IMR-90 (cell line): ENCODE measurements around the gene ATP2B2. TPM values are rescaled to one million over a fixed set of nuclear protein-coding genes. Genes with fewer than 3 reads are reported as not detected.

Source experiments
- ATAC-seq: fragments of 200-7000 bp; cut with Tn5 transposase; 2 replicates; pipeline ENCODE4 v1.9.1; 2020; ENCODE audit warnings: low read depth, mild to moderate bottlenecking, moderate library complexity
- BruUV-seq: library from RNA; stranded (reverse); fragments of 400-500 nt; replicated peaks from 2 replicates; lab custom pipeline; 2021; lab: Mats Ljungman, UMichigan
- CTCF ChIA-PET: fragments of 300-600 bp; formaldehyde crosslinking; extraction: SDS; loops from one replicate; lab custom pipeline; 2021; ENCODE audit warnings: antibody characterized with exemption; lab: Yijun Ruan, JAX
- POLR2A ChIA-PET: fragments of 300-600 bp; sonication (Branson Sonifier 250); formaldehyde crosslinking; loops from one replicate; lab custom pipeline; 2022; ENCODE audit warnings: antibody characterized with exemption; ENCODE audit not compliant: unreplicated experiment; lab: Charles Lee
- DNase-seq: peaks from one replicate; pipeline ENCODE4 v3.0.0; 2013
- H2AFZ ChIP-seq: replicated peaks from 2 replicates; pipeline ENCODE3; 2013; ENCODE audit warnings: low read length, mild to moderate bottlenecking; ENCODE audit not compliant: poor library complexity
- H2AK5ac ChIP-seq: 2 replicates; pipeline ENCODE4 v1.6.1; 2013; ENCODE audit warnings: low read depth, low read length, inconsistent platforms
- H2AK9ac ChIP-seq: replicated peaks from 2 replicates; pipeline ENCODE3; 2013; ENCODE audit warnings: mild to moderate bottlenecking, low read depth, low read length, moderate library complexity; ENCODE audit not compliant: poor library complexity
- H2BK120ac ChIP-seq: 2 replicates; pipeline ENCODE4 v1.6.1; 2013; ENCODE audit warnings: low read depth, low read length, inconsistent platforms
- H2BK15ac ChIP-seq: 3 replicates; pipeline ENCODE4 v1.6.1; 2013; ENCODE audit warnings: low read depth, low read length, inconsistent platforms
- H2BK20ac ChIP-seq: 2 replicates; pipeline ENCODE4 v1.6.1; 2013; ENCODE audit warnings: low read depth, mild to moderate bottlenecking, inconsistent platforms, low read length, moderate library complexity
- H2BK5ac ChIP-seq: 2 replicates; pipeline ENCODE4 v1.6.1; 2013; ENCODE audit warnings: mild to moderate bottlenecking, low read depth, low read length, inconsistent platforms; ENCODE audit not compliant: poor library complexity, severe bottlenecking
- H3K14ac ChIP-seq: replicated peaks from 2 replicates; pipeline ENCODE4 v1.6.1; 2013; ENCODE audit warnings: low read depth, low read length, inconsistent platforms
- H3K18ac ChIP-seq: 2 replicates; pipeline ENCODE4 v1.6.1; 2013; ENCODE audit warnings: low read depth, low read length, control low read depth
- H3K23ac ChIP-seq: 2 replicates; pipeline ENCODE4 v1.6.1; 2013; ENCODE audit warnings: low read depth, low read length, inconsistent platforms
- H3K27ac ChIP-seq: 2 replicates; pipeline ENCODE4 v1.5.1; 2013; ENCODE audit warnings: mild to moderate bottlenecking, control low read depth, low read length; ENCODE audit not compliant: insufficient read depth
- H3K27me3 ChIP-seq: 2 replicates; pipeline ENCODE4 v1.6.1; 2013; ENCODE audit warnings: low read length; ENCODE audit not compliant: control insufficient read depth, insufficient read depth
- H3K36me3 ChIP-seq: 2 replicates; pipeline ENCODE4 v1.6.1; 2013; ENCODE audit warnings: low read length, mixed read lengths; ENCODE audit not compliant: control insufficient read depth, insufficient read depth
- H3K4ac ChIP-seq: 2 replicates; pipeline ENCODE4 v1.6.1; 2013; ENCODE audit warnings: low read depth, low read length, inconsistent platforms
- H3K4me1 ChIP-seq: 2 replicates; pipeline ENCODE4 v1.6.1; 2013; ENCODE audit warnings: low read length, mixed read lengths; ENCODE audit not compliant: control insufficient read depth, insufficient read depth
- H3K4me2 ChIP-seq: 2 replicates; pipeline ENCODE4 v1.6.1; 2013; ENCODE audit warnings: low read depth, mild to moderate bottlenecking, control low read depth, low read length, moderate library complexity
- H3K4me3 ChIP-seq: 2 replicates; pipeline ENCODE4 v1.5.1; 2013; ENCODE audit warnings: low read depth, mild to moderate bottlenecking, control low read depth, low read length, moderate library complexity; ENCODE audit not compliant: insufficient read depth
- H3K56ac ChIP-seq: 2 replicates; pipeline ENCODE4 v1.6.1; 2013; ENCODE audit warnings: low read length, inconsistent platforms; ENCODE audit not compliant: insufficient read depth; ENCODE audit errors: extremely low read depth
- H3K79me1 ChIP-seq, 2 experiments: 2 replicates each; pipeline ENCODE4 v1.6.1; 2013; ENCODE audit warnings: low read length in 2 of 2, inconsistent platforms in 1 of 2, low read depth in 1 of 2
- H3K9ac ChIP-seq: 2 replicates; pipeline ENCODE4 v1.6.1; 2013; ENCODE audit warnings: low read depth, low read length, control low read depth
- H3K9me1 ChIP-seq: 2 replicates; pipeline ENCODE4 v1.6.1; 2013; ENCODE audit warnings: low read length, inconsistent platforms; ENCODE audit not compliant: insufficient read depth
- H3K9me3 ChIP-seq: 2 replicates; pipeline ENCODE4 v1.6.1; 2013; ENCODE audit warnings: low read length; ENCODE audit not compliant: control insufficient read depth, insufficient read depth
- H4K20me1 ChIP-seq: 2 replicates; pipeline ENCODE4 v1.6.1; 2013; ENCODE audit warnings: low read length, inconsistent platforms; ENCODE audit not compliant: insufficient read depth
- H4K5ac ChIP-seq: 2 replicates; pipeline ENCODE4 v1.6.1; 2013; ENCODE audit warnings: mild to moderate bottlenecking, low read depth, low read length, control low read depth
- H4K8ac ChIP-seq, 2 experiments: 2 replicates each; pipeline ENCODE4 v1.6.1; 2013; ENCODE audit warnings: low read depth in 2 of 2, low read length in 2 of 2, control low read depth in 1 of 2, inconsistent platforms in 1 of 2
- H4K91ac ChIP-seq: 2 replicates; pipeline ENCODE4 v1.6.1; 2013; ENCODE audit warnings: low read depth, low read length, inconsistent platforms; ENCODE audit not compliant: insufficient read depth
- BHLHE40 ChIP-seq: fragments of 150-350 bp; IDR thresholded peaks from 2 replicates; pipeline ENCODE4 v1.6.1; 2016; ENCODE audit warnings: mild to moderate bottlenecking, low read depth, low read length
- CEBPB ChIP-seq: IDR thresholded peaks from 2 replicates; pipeline ENCODE4 v1.6.1; 2012; ENCODE audit warnings: low read depth, low read length, improper control_type of control experiment
- CHD1 ChIP-seq: IDR thresholded peaks from 2 replicates; pipeline ENCODE4 v1.6.1; 2012; ENCODE audit warnings: low read depth, low read length, improper control_type of control experiment
- CTCF ChIP-seq: conservative IDR thresholded peaks from 2 replicates; pipeline ENCODE4 v1.5.1; 2012; ENCODE audit warnings: mild to moderate bottlenecking, low read depth, low read length, improper control_type of control experiment
- ELK1 ChIP-seq: fragments of 150-350 bp; IDR thresholded peaks from 2 replicates; pipeline ENCODE4 v1.6.1; 2016; ENCODE audit warnings: low read depth, mild to moderate bottlenecking, low read length, moderate library complexity, borderline replicate concordance
- FOS ChIP-seq: fragments of 150-350 bp; IDR thresholded peaks from 2 replicates; pipeline ENCODE4 v1.6.1; 2016; ENCODE audit warnings: low read depth, low read length
- MAFK ChIP-seq: IDR thresholded peaks from 2 replicates; pipeline ENCODE4 v1.6.1; 2012; ENCODE audit warnings: low read depth, low read length, improper control_type of control experiment
- MAZ ChIP-seq: IDR thresholded peaks from 2 replicates; pipeline ENCODE4 v1.6.1; 2012; ENCODE audit warnings: low read depth, mild to moderate bottlenecking, low read length, improper control_type of control experiment, moderate library complexity, borderline replicate concordance
- MXI1 ChIP-seq: IDR thresholded peaks from 2 replicates; pipeline ENCODE4 v1.6.1; 2012; ENCODE audit warnings: low read depth, mild to moderate bottlenecking, low read length, moderate library complexity, borderline replicate concordance
- NFE2L2 ChIP-seq: fragments of 150-350 bp; IDR thresholded peaks from 2 replicates; pipeline ENCODE4 v1.6.1; 2016; ENCODE audit warnings: low read depth, mild to moderate bottlenecking, low read length
- POLR2A ChIP-seq: IDR thresholded peaks from 2 replicates; pipeline ENCODE4 v1.6.1; 2012; ENCODE audit warnings: mild to moderate bottlenecking, low read depth, low read length
- RAD21 ChIP-seq: IDR thresholded peaks from 2 replicates; pipeline ENCODE4 v1.6.1; 2012; ENCODE audit warnings: low read length, improper control_type of control experiment
- RCOR1 ChIP-seq: IDR thresholded peaks from 2 replicates; pipeline ENCODE4 v1.6.1; 2012; ENCODE audit warnings: mild to moderate bottlenecking, low read length, improper control_type of control experiment; ENCODE audit not compliant: insufficient replicate concordance
- RFX5 ChIP-seq: IDR thresholded peaks from 2 replicates; pipeline ENCODE4 v1.8.0; 2012; ENCODE audit warnings: low read depth, mild to moderate bottlenecking, low read length, moderate library complexity
- SMC3 ChIP-seq: fragments of 150-350 bp; IDR thresholded peaks from 2 replicates; pipeline ENCODE4 v1.6.1; 2016; ENCODE audit warnings: low read depth, mild to moderate bottlenecking, antibody characterized with exemption, low read length, moderate library complexity
- USF2 ChIP-seq: fragments of 150-350 bp; IDR thresholded peaks from 2 replicates; pipeline ENCODE4 v1.6.1; 2017; ENCODE audit warnings: mild to moderate bottlenecking, antibody characterized with exemption, low read length, low read depth
- WGBS, 2 experiments: methylation state at CpG; one replicate each; pipeline versions ENCODE4 v1.1.5 to v1.1.7; 2013; ENCODE audit warnings: missing lambda C conversion rate in 2 of 2; ENCODE audit not compliant: insufficient read length in 1 of 2; ENCODE audit errors: extremely low coverage in 2 of 2; 5-methylcytosine and 5-hydroxymethylcytosine counted together
- dilution Hi-C: fragments of 300-500 bp; cut with HindIII; formaldehyde crosslinking; loops from one replicate; pipeline ENCODE4 v1.14.3; 2018; ENCODE audit warnings: low sequenced_read_pairs; ENCODE audit not compliant: unreplicated experiment
- in situ Hi-C: fragments of 300-500 bp; cut with MboI; formaldehyde crosslinking; loops from 3 replicates; pipeline ENCODE4 v1.14.3; 2019; ENCODE audit warnings: low sequenced_read_pairs, inconsistent platforms, mixed read lengths
- intact Hi-C: fragments of 100-400 bp; cut with micrococcal nuclease; formaldehyde crosslinking; loops from 2 replicates; pipeline ENCODE4 v1.10.0; 2022
- polyA plus RNA-seq, 3 experiments: library from polyadenylated mRNA; depleted of rRNA; stranded (reverse); fragments of >200 nt; gene quantifications; 2 replicates each; pipeline ENCODE4 v1.2.3, GENCODE V29; 2012; ENCODE audit warnings: low replicate concordance in 1 of 3
- total RNA-seq: library from RNA; depleted of rRNA; stranded (reverse); fragments of >200 nt; gene quantifications from 2 replicates; pipeline ENCODE4 v1.2.3, GENCODE V29; 2012

The ATP2B2 gene
- total and polyA plus RNA-seq, 2 of the 4 experiments (the other 2 are of a cell fraction), result under 0.01 to 0.02 TPM

- intact Hi-C loops, result loop anchor here (10.0 kb wide), 1 partner anchor 440 kb away; the partner anchor contains the start of gene RPUSD3
- H3K56ac ChIP-seq, result no peak overlapping the region
- H3K27ac ChIP-seq, result no peak overlapping the region
- no peak overlapping the region for H3K4ac ChIP-seq
- H3K36me3 ChIP-seq, result peaks cover 36% of the 10 kb centered on the region
- H4K91ac ChIP-seq, result no peak overlapping the region
- no peak overlapping the region for H4K5ac ChIP-seq
- WGBS, 2 experiments, result 95% methylated on average over 3 of the region's 9 CpGs; no CpG with 5 or more reads in 1 of the 2 experiments
- H3K9me3 ChIP-seq, result no peaks in the 10 kb centered on the region
- H3K4me1 ChIP-seq, result no peaks in the 10 kb centered on the region
- H2BK20ac ChIP-seq, result no peak overlapping the region
- ChIA-PET CTCF (interaction anchor here (1.0 kb wide), 1 partner anchor 21 kb away, joined by 3 read pairs; no protein-coding TSS in a partner anchor), POLR2A (no interaction called here)
- no peaks in the 10 kb centered on the region for H4K20me1 ChIP-seq
- TF ChIP-seq MXI1, result no peak
- no peak for TF ChIP-seq SMC3
- TF ChIP-seq NFE2L2, result no peak
- no peak for TF ChIP-seq MAFK
- no peak for TF ChIP-seq POLR2A
- TF ChIP-seq BHLHE40, result no peak
- no peak for TF ChIP-seq USF2
- TF ChIP-seq FOS, result no peak
- TF ChIP-seq ELK1, result no peak
- no peak for TF ChIP-seq RFX5
- TF ChIP-seq CHD1, result no peak
- no peak for TF ChIP-seq RCOR1
- no peak for TF ChIP-seq CEBPB
- TF ChIP-seq RAD21, result no peak
- TF ChIP-seq MAZ, result no peak
- TF ChIP-seq CTCF, result no peak
- H3K4me2 ChIP-seq, result no peak overlapping the region
- no peak overlapping the region for H2BK5ac ChIP-seq
- no TSS peak for BruUV-seq
- no peak overlapping the region for H3K14ac ChIP-seq
- no peak overlapping the region for H2AFZ ChIP-seq
- H3K4me3 ChIP-seq, result no peak overlapping the region
- DNase-seq (no peak), ATAC-seq (no peak)
- no peak overlapping the region for H3K18ac ChIP-seq
- H3K9me1 ChIP-seq, result peaks cover 3% of the 10 kb centered on the region; the same call in 1 of the 2 replicates
- H2BK120ac ChIP-seq, result no peak overlapping the region
- no peak overlapping the region for H3K9ac ChIP-seq
- no peak overlapping the region for H2AK9ac ChIP-seq
- H3K27me3 ChIP-seq, result no peaks in the 10 kb centered on the region
- H2AK5ac ChIP-seq, result no peak overlapping the region
- in situ Hi-C loops, result no loop called here
- no peak overlapping the region for H4K8ac ChIP-seq
- dilution Hi-C loops, result no loop called here
- H2BK15ac ChIP-seq, result no peak overlapping the region
- no peak overlapping the region for H3K23ac ChIP-seq
- peaks cover 0 to 7% of the 10 kb centered on the region in 2 experiments; a peak in 2 of 4 replicates for H3K79me1 ChIP-seq
Observed at GRCh38 chr3:10284496-10284895, 220.9 kb downstream of the ATP2B2 start.
